Lower lobe of right lung (tissue), 2 donors: Measurements from ENCODE around the gene GCDH. TPM values are rescaled to one million over a fixed set of nuclear protein-coding genes. Genes with fewer than 3 reads are reported as not detected.
"Not testable (repeated sequence)": the region's sequence is repeated elsewhere in the genome, so short reads cannot be mapped to it uniquely, and the experiment has no call there.

Experiments used
- ATAC-seq, 2 donors: fragments of 200-7000 bp; cut with Tn5 transposase; one replicate each; pipeline ENCODE4 v1.9.1; 2020 to 2022; ENCODE audit warnings: mild to moderate bottlenecking in 2 of 2, moderate library complexity in 2 of 2
- DNase-seq: peaks from one replicate; pipeline ENCODE4 v3.0.0-alpha.2; 2020
- H3K27ac ChIP-seq: fragments of 200-600 bp; one replicate; pipeline ENCODE4 v1.8.0; 2022
- H3K27me3 ChIP-seq: fragments of 200-600 bp; one replicate; pipeline ENCODE4 v1.8.0; 2022; ENCODE audit warnings: low read depth
- H3K36me3 ChIP-seq: fragments of 200-600 bp; one replicate; pipeline ENCODE4 v1.8.0; 2022; ENCODE audit warnings: mild to moderate bottlenecking
- H3K4me1 ChIP-seq: fragments of 200-600 bp; one replicate; pipeline ENCODE4 v1.8.0; 2022
- H3K4me3 ChIP-seq: fragments of 200-600 bp; one replicate; pipeline ENCODE4 v1.8.0; 2022; ENCODE audit warnings: mild to moderate bottlenecking
- H3K9me3 ChIP-seq: fragments of 200-600 bp; one replicate; pipeline ENCODE4 v1.8.0; 2022
- CTCF ChIP-seq: fragments of 200-600 bp; IDR thresholded peaks from one replicate; pipeline ENCODE4 v1.8.0; 2022; ENCODE audit warnings: antibody characterized with exemption, mild to moderate bottlenecking
- intact Hi-C: fragments of 100-400 bp; cut with DNase I; formaldehyde crosslinking; loops from one replicate; pipeline ENCODE4 v1.11.0; 2022
- total RNA-seq: library from RNA; stranded (reverse); fragmentation: NEBNext Ultra II Directional; extraction: Animal tissue kit (Norgen Biotek cat#: 25700); gene quantifications from one replicate; pipeline ENCODE4 v1.2.1, GENCODE V29; 2021
- donor health status: DM: no; HTN: yes; CAD: no; lungs with severe emphysema.

The GCDH gene
- total RNA-seq, 1 donor from 2014 or later: 23.9 TPM

GRCh38 chr19:12907166-12907565, 16.2 kb downstream of the GCDH start:
- H3K27me3 ChIP-seq: no peaks in the 10 kb centered on the region
- no peaks in the 10 kb centered on the region for H3K36me3 ChIP-seq
- no peak overlapping the region for H3K4me3 ChIP-seq
- intact Hi-C loops: no loop called here
- H3K27ac ChIP-seq: no peak overlapping the region
- DNase-seq: no peak
- H3K4me1 ChIP-seq: peaks cover under 1% of the 10 kb centered on the region
- no peak for TF ChIP-seq CTCF
- ATAC-seq: peak; percentile 71 to 84
- no peaks in the 10 kb centered on the region for H3K9me3 ChIP-seq

DNA sequence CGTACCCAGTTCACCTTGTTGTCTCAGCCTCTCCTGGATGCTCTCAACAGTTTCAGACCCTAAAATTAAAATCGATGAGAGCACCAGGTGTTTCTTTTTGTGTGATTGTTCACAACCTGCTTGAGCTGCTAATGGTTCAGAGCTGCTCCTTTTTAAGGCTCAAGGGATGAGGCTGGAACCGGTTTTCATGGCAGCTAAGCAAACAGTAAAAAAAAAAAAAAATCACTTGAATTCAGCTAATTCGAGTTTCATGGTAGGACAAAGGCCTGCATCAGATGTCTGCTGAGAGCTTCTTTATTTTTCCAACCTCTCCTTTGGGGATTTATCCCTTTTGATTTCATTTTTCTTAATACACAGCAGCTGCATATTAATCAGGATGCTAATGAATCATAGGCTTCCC, 21.6 kb downstream of the GCDH start:
- Histone ChIP-seq H3K27ac (peak overlapping the region; percentile 65), H3K9me3 (no peaks in the 10 kb centered on the region), H3K4me1 (peaks cover 22% of the 10 kb centered on the region), H3K27me3 (no peaks in the 10 kb centered on the region), H3K4me3 (peak overlapping the region; percentile 28), H3K36me3 (no peaks in the 10 kb centered on the region)
- ATAC-seq: no peak
- no peak for DNase-seq
- intact Hi-C loops: no loop called here
- TF ChIP-seq CTCF: no peak

DNA sequence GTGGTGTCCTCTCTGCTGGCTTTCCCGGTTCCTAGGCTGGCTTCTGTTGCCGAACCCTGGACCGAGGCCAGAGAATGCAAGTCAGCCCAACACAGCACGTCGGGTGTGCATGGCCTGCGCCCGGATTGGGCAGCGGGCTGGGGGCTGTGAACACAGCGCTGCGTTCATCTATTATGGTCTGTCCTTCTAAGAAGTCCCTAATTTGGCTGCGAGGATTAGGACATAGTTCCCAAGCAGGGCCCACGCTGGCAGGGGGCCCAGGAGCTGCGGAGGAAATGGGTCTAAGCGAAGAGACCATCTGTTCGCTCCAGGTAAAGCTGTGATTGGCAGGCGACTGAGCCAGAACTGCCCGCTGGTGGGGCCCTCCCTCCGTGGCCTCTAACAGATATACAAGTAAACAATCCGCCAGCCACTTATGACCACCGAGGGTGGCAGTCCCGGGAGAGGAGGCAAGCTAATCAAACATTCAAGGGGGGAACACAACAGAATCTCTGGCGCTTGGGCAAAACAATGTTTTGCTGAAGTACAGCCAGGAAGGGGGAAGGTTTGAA, 22.1 kb downstream of the GCDH start:
- peak overlapping the region; percentile 65 for H3K27ac ChIP-seq
- DNase-seq: peak; percentile 77
- H3K4me3 ChIP-seq: peak overlapping the region; percentile 28

DNA sequence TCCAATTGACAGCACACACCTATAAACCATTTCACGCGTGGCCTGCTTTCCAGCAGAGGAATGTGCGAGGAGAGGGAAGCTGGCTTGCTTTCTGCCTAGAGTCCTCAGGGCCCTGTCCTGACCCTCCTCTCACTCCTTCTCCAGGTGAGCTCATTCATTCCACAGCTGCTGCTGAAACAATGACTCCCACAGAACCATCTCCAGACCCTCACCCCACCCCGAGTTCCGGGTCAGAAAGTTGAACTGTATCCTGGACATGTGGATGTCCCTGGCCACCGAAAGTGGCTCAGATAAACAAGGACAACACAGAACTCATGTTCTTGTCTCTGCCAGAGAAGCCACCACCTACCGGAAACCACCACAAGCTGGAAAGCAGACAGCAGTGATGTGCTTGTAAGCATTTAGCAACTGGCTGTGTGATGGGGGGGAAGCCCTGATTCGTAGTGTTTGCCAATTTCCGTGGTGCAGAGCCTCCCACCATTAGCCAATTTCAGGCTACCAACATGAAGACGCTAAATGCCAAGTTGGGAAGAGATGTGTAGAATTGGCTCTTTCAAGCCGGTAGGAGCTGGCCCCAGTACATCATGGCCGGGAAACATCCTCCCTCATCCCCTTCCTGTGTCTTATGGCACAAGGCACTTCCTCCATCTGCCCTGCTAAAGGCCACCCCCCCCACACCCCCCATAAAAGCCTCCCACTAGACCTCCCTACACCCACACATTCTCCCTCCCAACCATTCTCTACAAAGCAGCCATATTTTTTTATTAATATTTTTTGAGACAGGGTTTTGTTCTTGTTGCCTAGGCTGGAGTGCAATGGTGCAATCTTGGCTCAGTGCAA, 23.1 kb downstream of the GCDH start:
- DNase-seq: no peak
- peak; percentile 18 to 47 for ATAC-seq
- H3K4me1 ChIP-seq: peaks cover 26% of the 10 kb centered on the region
- H3K36me3 ChIP-seq: no peaks in the 10 kb centered on the region
- H3K27me3 ChIP-seq: no peaks in the 10 kb centered on the region
- H3K27ac ChIP-seq: peak overlapping the region; percentile 65
- H3K4me3 ChIP-seq: no peak overlapping the region
- H3K9me3 ChIP-seq: no peaks in the 10 kb centered on the region
- intact Hi-C loops: no loop called here
- no peak for TF ChIP-seq CTCF

More for the DNA sequence above, 22.1 kb downstream of the GCDH start:
- Histone ChIP-seq H3K4me1 (peaks cover 22% of the 10 kb centered on the region), H3K27me3 (no peaks in the 10 kb centered on the region), H3K36me3 (no peaks in the 10 kb centered on the region), H3K9me3 (no peaks in the 10 kb centered on the region)
- intact Hi-C loops: no loop called here
- peak; percentile 74 to 79 for ATAC-seq
- TF ChIP-seq CTCF: no peak

DNA sequence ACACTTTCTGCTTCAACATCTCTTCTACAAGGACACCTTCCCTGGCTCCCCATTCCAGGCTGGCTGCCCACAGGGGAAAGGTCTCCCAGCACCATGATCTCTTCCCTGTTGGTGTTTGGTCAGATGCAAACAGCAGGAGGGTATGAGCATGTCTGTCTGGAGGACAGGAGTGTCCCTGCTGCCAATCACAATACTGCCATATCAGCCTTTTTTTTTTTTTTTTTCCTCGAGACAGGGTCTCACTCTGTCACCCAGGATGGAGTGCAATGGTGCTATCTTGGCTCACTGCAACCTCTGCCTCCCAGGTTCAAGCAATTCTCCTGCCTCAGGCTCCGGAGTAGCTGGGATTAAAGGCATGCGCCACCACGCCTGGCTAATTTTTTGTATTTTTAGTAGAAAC, 24.9 kb downstream of the GCDH start:
- H3K36me3 ChIP-seq, intact Hi-C loops, H3K27me3 ChIP-seq, ATAC-seq, H3K9me3 ChIP-seq, DNase-seq, H3K27ac ChIP-seq, H3K4me3 ChIP-seq: not testable (repeated sequence)
- H3K4me1 ChIP-seq: peaks cover 27% of the 10 kb centered on the region

- Histone ChIP-seq H3K27me3 (no peaks in the 10 kb centered on the region), H3K4me3 (no peak overlapping the region), H3K27ac (no peak overlapping the region), H3K9me3 (no peaks in the 10 kb centered on the region), H3K36me3 (peaks cover 13% of the 10 kb centered on the region), H3K4me1 (peaks cover 16% of the 10 kb centered on the region)
- DNase-seq (no peak), ATAC-seq (no peak)
- TF ChIP-seq CTCF: no peak
- intact Hi-C loops: no loop called here
Measured at GRCh38 chr19:12918253-12918652, 27.3 kb downstream of the GCDH start.
